T-cell (primary cell): Measurements from ENCODE around the gene SPSB4. TPM values are rescaled to one million over a fixed set of nuclear protein-coding genes. Genes with fewer than 3 reads are reported as not detected.

Experiments
- ATAC-seq, 4 experiments: fragments of 200-7000 bp in 3 of 4; fragments of 150-1000 bp in 1 of 4; cut with Tn5 transposase; replicated peaks in 1 of 4; 1 replicate in 3 of 4; 2 replicates in 1 of 4; pipeline ENCODE4 v1.10.0; 2021; ENCODE audit warnings: moderate library complexity in 3 of 4, mild to moderate bottlenecking in 2 of 4, moderate number of reproducible peaks in 1 of 4
- CTCF ChIA-PET, 2 donors: fragments of 300-600 bp; sonication (Branson Sonifier 250); formaldehyde crosslinking; loops; one replicate each; lab custom pipeline; 2022; ENCODE audit warnings: antibody characterized with exemption in 2 of 2; lab: Charles Lee
- POLR2A ChIA-PET, 2 donors: fragments of 300-600 bp; sonication (Branson Sonifier 250); formaldehyde crosslinking; loops; one replicate each; lab custom pipeline; 2022; ENCODE audit warnings: antibody characterized with exemption in 2 of 2; lab: Charles Lee
- DNase-seq, 35 experiments: peaks; one replicate each; pipeline versions ENCODE4 v3.0.0 to v3.0.0-alpha.2; 2013 to 2023
- H3K27ac ChIP-seq: one replicate; pipeline ENCODE4 v1.5.1; 2013; ENCODE audit warnings: low read length
- H3K27me3 ChIP-seq, 2 experiments: replicated peaks in 1 of 2; 1 replicate in 1 of 2; 2 replicates in 1 of 2; pipeline versions ENCODE4 v1.6.1 to v1.7.0; 2013; ENCODE audit warnings: low read length in 1 of 2, mixed read lengths in 1 of 2; ENCODE audit not compliant: control insufficient read depth in 2 of 2, insufficient read depth in 2 of 2; ENCODE audit errors: extremely low read depth in 1 of 2
- H3K36me3 ChIP-seq, 2 donors: 1 replicate in 1 of 2; 2 replicates in 1 of 2; pipeline versions ENCODE4 v1.6.1 to v1.7.0; 2013; ENCODE audit warnings: low read length in 1 of 2; ENCODE audit not compliant: control insufficient read depth in 2 of 2, insufficient read depth in 1 of 2; ENCODE audit errors: extremely low read depth in 1 of 2
- H3K4me1 ChIP-seq, 2 experiments: 1 replicate in 1 of 2; 2 replicates in 1 of 2; pipeline versions ENCODE4 v1.6.1 to v1.7.0; 2013; ENCODE audit warnings: low read length in 2 of 2, mixed read lengths in 1 of 2; ENCODE audit not compliant: insufficient read depth in 2 of 2, control insufficient read depth in 1 of 2; ENCODE audit errors: extremely low read depth in 1 of 2
- H3K4me3 ChIP-seq, 2 donors: 1 replicate in 1 of 2; 2 replicates in 1 of 2; pipeline versions ENCODE4 v1.5.1 to v1.7.0; 2013; ENCODE audit warnings: mild to moderate bottlenecking in 2 of 2, low read length in 1 of 2, moderate library complexity in 1 of 2; ENCODE audit not compliant: control insufficient read depth in 1 of 2; ENCODE audit errors: extremely low read depth in 1 of 2
- H3K9me3 ChIP-seq: 2 replicates; pipeline ENCODE4 v1.7.0; 2013
- H3K27ac Mint-ChIP-seq, 2 donors: one replicate each; pipeline ENCODE4 v1.8.0; 2020 to 2021; ENCODE audit warnings: mild to moderate bottlenecking in 2 of 2, mixed read lengths in 2 of 2
- H3K27me3 Mint-ChIP-seq, 2 donors: one replicate each; pipeline ENCODE4 v1.8.0; 2021 to 2022; ENCODE audit warnings: mixed read lengths in 2 of 2
- H3K36me3 Mint-ChIP-seq: one replicate; pipeline ENCODE4 v1.8.0; 2021; ENCODE audit warnings: mixed read lengths
- H3K4me1 Mint-ChIP-seq, 3 donors: one replicate each; pipeline ENCODE4 v1.8.0; 2020 to 2022; ENCODE audit warnings: mixed read lengths in 3 of 3, mild to moderate bottlenecking in 1 of 3
- H3K4me3 Mint-ChIP-seq, 3 donors: one replicate each; pipeline ENCODE4 v1.8.0; 2020 to 2022; ENCODE audit warnings: mild to moderate bottlenecking in 3 of 3, mixed read lengths in 3 of 3, moderate library complexity in 3 of 3
- H3K9me3 Mint-ChIP-seq, 3 donors: one replicate each; pipeline ENCODE4 v1.8.0; 2020 to 2022; ENCODE audit warnings: mixed read lengths in 3 of 3
- WGBS: methylation state at CpG from one replicate; pipeline ENCODE4 v1.1.5; 2013; ENCODE audit warnings: missing lambda C conversion rate; ENCODE audit not compliant: insufficient coverage; 5-methylcytosine and 5-hydroxymethylcytosine counted together
- total RNA-seq, 35 experiments: library from RNA in 6 of 35; stranded (reverse) in 6 of 35; fragments of 120-200 nt in 1 of 35; gene quantifications; one replicate each; pipeline versions ENCODE4 v1.2.1 to v1.2.4 and lab custom pipeline; 2013 to 2026

The SPSB4 gene
- total RNA-seq, 5 donors from 2014 or later (not counting 1 experiment from before 2014, with no cell fraction given) = not detected

- DNase-seq (no peak), ATAC-seq (no peak)
- no peaks in the 10 kb centered on the region for H3K9me3 Mint-ChIP-seq
- H3K27ac Mint-ChIP-seq = no peak overlapping the region
- peaks cover 0 to 1% of the 10 kb centered on the region in 2 experiments for H3K27me3 ChIP-seq
- peaks cover 7 to 11% of the 10 kb centered on the region in 2 donors for H3K27me3 Mint-ChIP-seq
- no peaks in the 10 kb centered on the region for H3K9me3 ChIP-seq
- no peaks in the 10 kb centered on the region for H3K36me3 Mint-ChIP-seq
- CTCF ChIA-PET = no interaction called here
- no peaks in the 10 kb centered on the region for H3K4me1 Mint-ChIP-seq
- POLR2A ChIA-PET = interaction anchor here in 1 of 2 donors (0.6 kb wide), 1 partner anchor 181 kb away, joined by 3 read pairs; no protein-coding TSS in a partner anchor
- H3K4me3 ChIP-seq = no peak overlapping the region
- H3K4me3 Mint-ChIP-seq = no peak overlapping the region
- no peaks in the 10 kb centered on the region for H3K4me1 ChIP-seq
- H3K36me3 ChIP-seq = no peaks in the 10 kb centered on the region
- 92% methylated on average over 8 of the region's 22 CpGs for WGBS
- H3K27ac ChIP-seq = no peak overlapping the region
Measured at GRCh38 chr3:141030296-141030695, 20.9 kb upstream of the SPSB4 start.

GRCh38 chr3:141039589-141039988 lies 11.6 kb upstream of the SPSB4 start:
- ChIA-PET CTCF (interaction anchor here in 1 of 2 donors (0.7 kb wide), 1 partner anchor 38 kb away, joined by 5 read pairs; no protein-coding TSS in a partner anchor), POLR2A (no interaction called here)
- no peak for ATAC-seq
- H3K9me3 ChIP-seq = no peaks in the 10 kb centered on the region
- no peaks in the 10 kb centered on the region for H3K4me1 Mint-ChIP-seq
- no peak overlapping the region for H3K4me3 Mint-ChIP-seq
- H3K36me3 Mint-ChIP-seq = no peaks in the 10 kb centered on the region
- no peaks in the 10 kb centered on the region for H3K4me1 ChIP-seq
- no peak overlapping the region for H3K27ac ChIP-seq
- no peaks in the 10 kb centered on the region for H3K9me3 Mint-ChIP-seq
- H3K36me3 ChIP-seq = no peaks in the 10 kb centered on the region
- H3K27me3 Mint-ChIP-seq = peaks cover 16 to 18% of the 10 kb centered on the region in 2 donors
- H3K27me3 ChIP-seq = peaks cover 0 to 3% of the 10 kb centered on the region in 2 experiments
- no peak overlapping the region for H3K27ac Mint-ChIP-seq
- no peak overlapping the region for H3K4me3 ChIP-seq
- WGBS = 57% methylated on average over 2 of the region's 5 CpGs
- DNase-seq = no peak

- peaks cover 33 to 38% of the 10 kb centered on the region in 2 donors for H3K27me3 Mint-ChIP-seq
- Histone ChIP-seq H3K27ac (no peak overlapping the region), H3K4me1 (no peaks in the 10 kb centered on the region), H3K36me3 (no peaks in the 10 kb centered on the region), H3K27me3 (peaks cover 2 to 15% of the 10 kb centered on the region in 2 experiments), H3K9me3 (no peaks in the 10 kb centered on the region), H3K4me3 (no peak overlapping the region)
- WGBS = 50% methylated on average over 2 of the region's 4 CpGs
- H3K4me1 Mint-ChIP-seq = peaks cover 0 to under 1% (median 0%) of the 10 kb centered on the region in 3 donors
- ATAC-seq (no peak), DNase-seq (no peak)
- H3K4me3 Mint-ChIP-seq = no peak overlapping the region
- H3K9me3 Mint-ChIP-seq = no peaks in the 10 kb centered on the region
- CTCF ChIA-PET = no interaction called here
- H3K36me3 Mint-ChIP-seq = no peaks in the 10 kb centered on the region
- POLR2A ChIA-PET = no interaction called here
- H3K27ac Mint-ChIP-seq = no peak overlapping the region
Measured at GRCh38 chr3:141044695-141045641, 6.2 kb upstream of the SPSB4 start.

- H3K4me1 ChIP-seq = peaks cover 2 to 6% of the 10 kb centered on the region in 2 experiments
- Mint-ChIP-seq H3K9me3 (no peaks in the 10 kb centered on the region), H3K4me3 (no peak overlapping the region), H3K27me3 (peaks cover 42 to 47% of the 10 kb centered on the region in 2 donors), H3K27ac (no peak overlapping the region), H3K36me3 (no peaks in the 10 kb centered on the region), H3K4me1 (peaks cover 7 to 9% (median 8%) of the 10 kb centered on the region in 3 donors)
- ATAC-seq = no peak
- H3K36me3 ChIP-seq = no peaks in the 10 kb centered on the region
- peaks cover 2 to 22% of the 10 kb centered on the region in 2 experiments for H3K27me3 ChIP-seq
- POLR2A ChIA-PET = no interaction called here
- H3K4me3 ChIP-seq = no peak overlapping the region
- WGBS = no CpG with 5 or more reads among the region's 1 CpG
- no peak for DNase-seq
- H3K9me3 ChIP-seq = no peaks in the 10 kb centered on the region
- CTCF ChIA-PET = no interaction called here
- H3K27ac ChIP-seq = no peak overlapping the region
Measured at GRCh38 chr3:141045849-141046248, 5.3 kb upstream of the SPSB4 start.

- H3K4me3 ChIP-seq = no peak overlapping the region
- H3K27me3 Mint-ChIP-seq = peaks cover 46 to 50% of the 10 kb centered on the region in 2 donors
- peaks cover 2 to 16% of the 10 kb centered on the region in 2 experiments for H3K4me1 ChIP-seq
- no peaks in the 10 kb centered on the region for H3K36me3 Mint-ChIP-seq
- DNase-seq (no peak), ATAC-seq (no peak)
- POLR2A ChIA-PET = no interaction called here
- peaks cover 10 to 13% (median 11%) of the 10 kb centered on the region in 3 donors for H3K4me1 Mint-ChIP-seq
- H3K9me3 ChIP-seq = no peaks in the 10 kb centered on the region
- no peak overlapping the region for H3K4me3 Mint-ChIP-seq
- no peak overlapping the region for H3K27ac ChIP-seq
- H3K9me3 Mint-ChIP-seq = no peaks in the 10 kb centered on the region
- WGBS = no CpG with 5 or more reads among the region's 1 CpG
- CTCF ChIA-PET = no interaction called here
- H3K27me3 ChIP-seq = peaks cover 3 to 31% of the 10 kb centered on the region in 2 experiments
- H3K27ac Mint-ChIP-seq = no peak overlapping the region
- H3K36me3 ChIP-seq = no peaks in the 10 kb centered on the region
Measured at GRCh38 chr3:141047168-141047567, 4.0 kb upstream of the SPSB4 start.

- DNase-seq (no peak), ATAC-seq (no peak)
- Mint-ChIP-seq H3K27ac (no peak overlapping the region), H3K36me3 (no peaks in the 10 kb centered on the region), H3K9me3 (no peaks in the 10 kb centered on the region), H3K4me1 (peaks cover 13 to 17% (median 14%) of the 10 kb centered on the region in 3 donors), H3K27me3 (peaks cover 59 to 68% of the 10 kb centered on the region in 2 donors), H3K4me3 (no peak overlapping the region)
- POLR2A ChIA-PET = no interaction called here
- peaks cover 2 to 16% of the 10 kb centered on the region in 2 experiments for H3K4me1 ChIP-seq
- peaks cover 6 to 39% of the 10 kb centered on the region in 2 experiments for H3K27me3 ChIP-seq
- H3K27ac ChIP-seq = no peak overlapping the region
- H3K9me3 ChIP-seq = no peaks in the 10 kb centered on the region
- CTCF ChIA-PET = no interaction called here
- H3K36me3 ChIP-seq = no peaks in the 10 kb centered on the region
- 50% methylated on average over 2 of the region's 2 CpGs for WGBS
- H3K4me3 ChIP-seq = no peak overlapping the region
Measured at GRCh38 chr3:141049681-141050080, 1.5 kb upstream of the SPSB4 start.
